GM18507 (cell line): ENCODE measurements around the gene NACC2.

Experiments
- DNase-seq: peaks from one replicate; pipeline ENCODE4 v3.0.0; 2011; ENCODE audit warnings: low read depth; ENCODE audit not compliant: insufficient read length; ENCODE audit errors: extremely low spot score
- FAIRE-seq: peaks from 2 replicates; lab custom pipeline; 2011; peaks lifted over from hg19 to GRCh38; lab: Jason Lieb, UNC

Gene NACC2

DNA sequence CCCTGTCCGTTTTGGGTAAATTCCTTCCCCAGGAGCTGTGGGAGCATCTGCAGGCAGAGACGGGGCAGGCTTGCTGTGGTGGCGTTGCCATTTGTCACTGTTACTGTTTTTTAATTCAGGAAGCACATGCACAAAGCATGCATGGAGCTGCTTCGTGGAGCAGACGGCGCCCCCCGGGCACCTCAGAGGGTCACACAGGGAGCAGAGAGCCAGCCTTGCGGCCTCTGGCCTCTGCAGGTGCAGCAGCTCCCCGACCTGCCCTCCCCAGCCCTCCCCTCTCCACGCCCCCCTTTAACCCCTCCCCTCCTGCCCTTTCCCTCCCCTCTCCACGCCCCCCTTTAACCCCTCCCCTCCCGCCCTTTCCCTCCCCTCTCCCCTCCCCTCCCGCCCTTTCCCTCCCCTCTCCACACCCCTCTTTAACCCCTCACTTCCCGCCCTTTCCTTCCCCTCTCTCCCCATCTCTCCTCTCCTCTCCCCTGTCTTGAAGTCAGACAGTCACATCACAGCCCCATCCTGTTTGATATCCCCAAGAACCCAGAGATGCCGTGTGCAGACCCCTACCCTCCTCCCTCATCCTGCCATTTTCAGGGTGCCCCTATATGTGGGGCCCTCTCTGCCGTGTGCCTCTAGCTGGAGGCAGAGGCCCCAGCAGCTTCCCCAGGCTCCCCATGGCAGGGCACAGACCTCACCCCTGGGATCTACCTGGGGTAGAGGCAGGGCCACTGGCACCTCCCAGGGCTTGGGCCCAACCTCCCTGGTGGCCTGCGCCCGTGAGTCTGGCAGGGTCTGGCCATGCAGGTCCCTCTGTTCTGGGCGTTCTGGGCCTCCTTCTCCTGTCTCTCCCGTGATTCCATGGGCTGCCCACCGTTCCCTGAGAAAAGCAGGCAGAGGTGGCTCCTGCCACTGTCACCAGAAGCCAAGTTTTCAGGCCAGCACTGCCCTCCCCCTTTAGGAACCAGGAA lies 104.3 kb downstream of the NACC2 start:
- peak; percentile 12 for FAIRE-seq
- no peak for DNase-seq

DNA sequence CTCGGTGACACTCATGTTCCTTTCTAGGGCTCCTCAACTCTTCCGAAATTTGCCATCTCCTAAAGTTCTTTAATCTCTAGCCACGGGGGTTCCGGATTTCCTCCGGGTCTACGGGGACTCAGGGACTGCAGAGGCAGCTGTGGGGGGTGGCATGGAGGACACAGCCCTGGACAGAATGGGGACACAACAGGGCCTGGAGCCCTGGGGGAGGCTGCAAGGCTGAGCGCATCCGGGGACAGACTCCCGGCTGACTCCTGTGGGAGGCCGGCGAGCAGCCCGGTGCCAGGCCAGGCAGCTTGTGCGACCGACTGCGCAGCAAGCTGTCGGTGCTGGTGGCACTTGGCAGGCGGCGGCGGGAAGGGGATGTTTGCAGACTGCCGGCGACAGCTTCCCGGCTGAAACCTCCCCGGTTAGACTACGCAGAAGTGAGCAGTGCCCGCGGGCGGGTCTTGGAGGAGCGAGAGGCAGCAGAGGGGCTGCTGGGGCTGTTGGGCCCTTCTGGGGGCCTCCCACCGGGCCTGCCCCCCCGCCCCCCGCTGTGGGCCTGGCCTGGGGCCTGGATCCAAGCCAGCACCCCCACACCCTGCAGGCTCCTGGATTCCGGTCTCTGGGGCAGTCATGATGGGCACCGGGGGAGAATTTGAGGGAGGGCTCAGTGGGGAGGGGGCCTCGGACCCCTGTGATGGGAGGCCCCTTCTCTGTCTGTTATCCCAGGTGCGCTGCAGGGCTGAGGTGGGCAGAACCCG lies 105.2 kb downstream of the NACC2 start:
- no peak for DNase-seq
- FAIRE-seq = no peak

DNA sequence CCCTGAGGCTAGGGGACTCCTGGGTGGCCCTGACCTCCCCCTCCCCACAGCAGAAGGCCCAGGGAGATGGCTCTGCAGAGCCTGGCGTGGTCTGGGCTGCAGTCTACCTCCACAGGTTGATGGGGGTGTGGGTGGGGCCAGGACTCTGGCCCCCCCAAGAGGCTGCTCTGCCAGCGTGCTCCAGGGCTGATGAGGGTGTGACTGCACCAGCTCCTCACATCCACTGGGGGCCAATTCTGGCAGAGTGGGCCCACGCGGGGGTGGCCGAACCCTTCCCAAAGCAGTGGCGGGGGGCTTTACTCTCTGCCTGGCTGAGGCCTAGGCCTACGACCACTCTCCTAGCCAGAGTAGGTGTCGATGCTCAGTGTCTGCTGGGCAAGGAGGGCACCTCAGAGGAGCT lies 105.9 kb downstream of the NACC2 start:
- FAIRE-seq (no peak), DNase-seq (no peak)

DNA sequence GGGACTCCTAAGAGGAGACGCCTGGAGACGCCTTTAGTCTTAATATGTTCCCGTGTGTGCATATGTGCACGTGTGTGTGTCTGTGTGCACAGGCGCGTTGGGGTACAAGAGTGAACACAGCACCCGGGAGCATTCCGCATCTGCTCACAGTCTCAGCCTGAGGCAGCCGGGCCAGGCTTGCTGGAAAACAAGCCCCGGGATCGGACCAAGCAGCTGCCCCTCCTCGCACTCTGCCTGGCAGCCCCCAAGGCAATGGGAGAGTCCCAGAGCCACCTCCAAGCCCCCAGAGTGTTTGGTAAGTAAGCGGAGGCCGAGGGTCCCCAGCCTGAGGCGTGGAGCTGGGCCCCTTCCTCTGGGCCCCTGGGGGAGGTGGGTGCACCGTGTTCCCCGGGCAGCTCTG lies 106.6 kb downstream of the NACC2 start:
- DNase-seq (no peak), FAIRE-seq (no peak)

DNA sequence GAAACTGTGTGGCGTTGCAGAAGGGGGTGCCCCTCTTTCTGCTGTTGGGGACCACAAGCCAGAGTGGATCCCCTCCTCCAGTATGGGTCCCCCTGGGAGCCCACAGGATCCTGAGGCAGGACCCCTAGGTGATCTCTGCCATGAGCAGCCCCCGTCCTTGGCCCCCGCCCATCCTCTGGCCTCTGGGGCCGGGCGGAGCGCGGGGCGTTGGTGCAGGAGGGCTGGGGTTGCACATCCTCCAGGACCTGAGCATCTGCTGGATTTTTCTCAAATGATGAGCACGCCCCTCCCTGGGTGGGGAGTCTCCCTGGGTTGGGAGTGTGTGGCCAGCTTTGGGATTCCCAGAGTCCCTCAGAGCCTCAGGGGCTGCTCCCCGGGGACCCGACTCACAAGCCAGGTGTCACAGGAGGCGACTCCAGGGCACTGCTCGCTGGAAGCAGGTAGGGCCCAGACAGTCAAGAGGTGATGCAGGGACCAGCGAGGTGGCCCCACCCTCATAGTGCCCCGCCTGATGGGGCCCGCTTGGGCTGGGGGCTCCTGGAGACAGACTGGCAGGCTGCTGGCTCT lies 107.2 kb downstream of the NACC2 start:
- no peak for FAIRE-seq

DNA sequence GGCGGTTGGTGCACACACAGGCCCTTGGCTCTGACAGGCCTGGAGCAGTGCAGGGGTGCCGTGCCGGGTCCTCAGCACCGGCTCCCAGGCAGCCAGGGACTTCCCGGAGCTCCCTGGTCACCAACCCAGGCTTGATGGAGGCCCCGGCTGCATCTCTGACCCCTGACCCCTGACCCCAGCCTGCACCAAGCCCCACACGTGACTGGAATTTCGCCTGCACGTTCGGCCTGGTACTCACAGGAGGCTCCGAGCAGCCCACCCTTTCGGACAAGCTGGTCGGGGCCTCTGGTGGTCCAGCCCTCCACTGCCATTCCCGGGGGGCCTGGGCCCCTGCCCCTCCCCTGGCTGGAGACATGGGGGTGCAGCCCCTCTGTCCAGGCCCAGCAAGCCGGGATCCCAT lies 108.5 kb downstream of the NACC2 start:
- FAIRE-seq = no peak
- no peak for DNase-seq

More for the DNA sequence above, 107.2 kb downstream of the NACC2 start:
- no peak for DNase-seq

DNA sequence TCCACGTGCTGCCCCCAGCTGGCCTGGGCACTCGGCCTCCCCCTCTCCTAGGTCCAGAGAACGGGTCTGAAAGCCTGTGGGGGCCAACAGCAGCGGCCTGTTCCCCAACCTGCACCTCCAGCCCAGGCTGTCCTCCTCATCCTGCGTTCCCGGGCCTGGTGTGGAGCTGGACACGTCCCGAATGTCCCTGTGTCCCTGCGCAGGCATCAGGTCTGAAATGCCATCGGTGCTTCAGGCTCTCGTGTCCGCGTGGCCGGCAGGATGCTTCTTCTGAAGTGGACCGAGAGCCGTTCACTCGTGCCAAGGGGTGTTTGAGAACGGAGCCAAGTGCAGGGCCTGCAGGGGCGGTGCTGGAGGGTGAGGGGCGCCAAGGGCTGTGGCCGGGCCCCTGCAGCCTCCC lies 109.2 kb downstream of the NACC2 start:
- FAIRE-seq = no peak

DNA sequence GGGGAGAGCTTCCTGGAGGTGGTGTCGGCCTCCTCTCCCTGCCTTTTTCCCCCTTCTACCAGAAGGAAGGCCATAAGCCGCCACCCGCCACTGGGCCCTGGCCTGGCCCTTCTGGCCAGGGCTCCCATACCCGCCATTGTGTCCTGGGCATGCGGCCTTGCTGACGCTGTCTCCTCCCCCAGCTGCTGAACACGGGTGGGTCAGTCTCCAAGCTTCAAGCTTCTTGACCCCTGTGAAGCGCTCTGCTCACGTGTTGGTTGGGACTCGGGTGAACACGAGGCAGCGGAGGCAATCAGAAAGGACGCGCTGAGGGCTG lies 109.7 kb downstream of the NACC2 start:
- FAIRE-seq (no peak), DNase-seq (no peak)

More for the DNA sequence above, 109.2 kb downstream of the NACC2 start:
- DNase-seq = no peak

DNA sequence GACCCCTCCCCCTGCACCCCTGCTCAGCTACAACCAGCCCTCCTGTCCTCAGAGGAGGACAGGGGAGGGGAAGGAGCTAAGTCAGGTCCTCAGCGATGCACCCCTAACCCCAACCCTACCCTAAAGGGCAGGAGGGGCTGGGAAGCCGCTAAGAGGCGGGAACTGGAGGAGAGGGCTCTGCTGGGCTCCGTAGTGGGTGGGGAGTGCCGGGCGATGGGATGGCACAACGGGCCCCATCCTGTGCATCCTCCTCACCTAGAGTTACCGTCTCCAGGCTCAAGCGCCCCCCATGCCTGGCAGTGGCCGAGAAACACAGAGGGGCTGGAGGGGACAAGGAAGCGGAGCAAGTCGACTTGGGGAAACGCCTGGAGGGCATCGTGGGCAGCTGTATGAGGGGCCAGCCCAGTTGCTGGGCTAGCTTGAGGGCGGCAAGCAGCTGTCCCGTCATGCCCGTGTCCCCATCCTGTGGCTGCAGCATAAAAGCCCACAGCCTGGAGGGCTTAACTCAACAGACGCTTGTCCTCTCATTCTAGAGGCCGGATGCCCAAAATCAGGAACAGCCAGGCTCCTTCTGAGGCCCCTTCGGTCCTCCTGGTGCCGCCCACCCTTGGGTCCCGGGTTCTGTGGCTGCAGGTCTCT lies 110.9 kb downstream of the NACC2 start:
- DNase-seq (no peak), FAIRE-seq (no peak)

DNA sequence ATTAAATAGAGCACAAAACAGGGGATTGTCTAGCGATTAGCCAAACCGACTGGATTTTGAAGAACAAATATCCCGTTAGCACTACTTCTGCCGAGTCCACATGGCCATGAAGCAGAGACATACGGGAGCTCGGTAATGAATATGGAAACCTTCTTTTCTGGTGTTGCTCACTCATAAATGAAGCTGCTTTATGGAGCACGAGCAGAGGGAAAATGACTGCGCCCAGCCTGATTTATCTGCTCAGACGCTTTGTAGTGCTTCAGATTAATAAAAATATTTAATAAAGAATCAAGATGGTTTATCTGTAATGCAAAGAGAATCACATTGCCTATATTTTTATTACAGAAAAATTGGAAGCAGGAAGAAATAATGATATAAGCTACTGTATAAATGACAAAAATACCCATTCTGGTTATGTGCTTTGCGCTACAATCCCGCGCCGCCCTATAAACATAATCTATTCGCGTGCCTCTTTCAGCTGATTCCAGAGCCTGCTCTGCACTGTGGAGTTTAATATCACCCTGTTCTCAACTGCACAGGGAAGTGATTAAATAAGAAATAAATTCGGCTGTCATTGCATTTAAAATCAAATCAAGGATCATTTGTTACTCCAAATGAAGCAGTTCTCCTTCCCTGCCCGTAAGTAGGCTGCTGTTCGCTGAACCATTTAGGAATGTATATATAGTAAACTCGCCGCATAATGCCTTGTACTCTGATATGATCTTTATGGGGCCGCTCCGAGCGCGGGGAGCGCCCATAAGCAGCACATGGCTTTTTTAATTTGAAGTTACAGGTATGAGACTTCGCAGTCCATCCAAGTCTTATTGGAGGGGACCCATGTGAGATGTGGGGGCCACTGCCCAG lies 111.6 kb downstream of the NACC2 start:
- no peak for DNase-seq
- FAIRE-seq = no peak

DNA sequence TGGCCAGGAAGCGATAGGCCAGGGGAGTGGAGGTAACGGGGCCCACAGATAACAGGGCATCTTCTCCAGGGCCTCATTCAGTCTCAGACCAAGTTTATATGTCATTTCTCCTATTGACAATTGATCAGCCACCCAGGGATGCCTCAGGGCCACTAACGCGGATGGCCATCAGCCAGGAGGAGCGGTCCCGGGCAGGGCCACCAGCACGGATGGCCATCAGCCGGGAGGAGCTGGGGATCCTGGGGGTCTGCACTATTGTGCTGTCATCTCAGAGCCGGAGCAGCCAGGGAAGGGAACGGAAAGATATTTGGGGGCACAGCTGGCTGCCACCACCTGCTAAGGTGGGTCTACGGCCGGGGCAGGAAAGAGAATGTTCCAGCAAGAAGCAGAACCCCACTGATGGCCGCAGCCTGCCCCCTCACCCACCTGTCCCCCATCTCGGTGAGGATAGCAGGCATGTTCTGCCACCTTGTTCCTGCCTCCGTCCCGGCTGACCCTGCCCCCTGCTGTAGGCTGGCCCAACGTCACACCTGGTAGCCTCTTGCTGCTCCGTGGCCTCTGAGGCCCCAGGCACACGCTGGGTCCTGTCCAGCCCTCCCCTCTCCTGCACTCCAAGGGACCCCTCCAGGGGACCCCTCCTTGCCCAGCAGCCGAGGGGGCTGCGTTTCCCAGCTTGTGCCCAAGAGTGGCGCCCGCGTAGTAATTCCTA lies 112.4 kb downstream of the NACC2 start:
- FAIRE-seq = no peak
- DNase-seq = no peak

DNA sequence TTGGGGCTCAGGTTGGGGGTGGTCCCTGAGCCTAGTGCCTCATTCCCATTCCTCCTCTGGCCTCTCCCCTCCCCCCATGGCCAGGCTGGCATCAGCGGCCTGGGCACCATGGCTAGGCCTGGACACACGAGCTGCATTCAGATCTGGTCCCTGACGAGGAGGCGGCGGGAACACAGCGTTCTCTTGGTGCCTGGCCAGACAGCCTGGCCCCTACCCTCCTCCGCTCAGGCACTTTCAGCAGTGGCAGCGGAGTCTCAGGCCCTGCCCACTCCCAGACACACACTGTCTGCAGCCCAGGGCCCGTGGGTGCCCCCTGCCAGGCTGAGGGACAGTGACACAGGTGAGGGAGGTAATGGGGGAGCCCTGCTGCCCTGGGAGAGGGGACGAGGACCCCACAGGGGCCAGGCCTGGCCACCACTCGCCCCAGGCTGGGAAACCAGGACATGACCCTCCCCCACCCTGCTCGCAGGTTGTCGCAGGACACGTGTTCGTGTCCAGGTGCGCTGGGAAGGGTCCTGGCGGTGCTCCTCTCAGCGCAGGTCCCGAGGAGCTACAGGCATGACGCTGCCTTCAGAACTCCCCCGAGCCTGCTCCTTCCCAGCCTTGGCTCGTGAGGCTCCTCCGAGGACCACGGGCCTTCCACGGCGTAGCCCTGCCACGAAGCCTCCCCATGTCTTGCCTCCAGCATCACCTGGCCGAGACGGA lies 114.0 kb downstream of the NACC2 start:
- DNase-seq (no peak), FAIRE-seq (no peak)

DNA sequence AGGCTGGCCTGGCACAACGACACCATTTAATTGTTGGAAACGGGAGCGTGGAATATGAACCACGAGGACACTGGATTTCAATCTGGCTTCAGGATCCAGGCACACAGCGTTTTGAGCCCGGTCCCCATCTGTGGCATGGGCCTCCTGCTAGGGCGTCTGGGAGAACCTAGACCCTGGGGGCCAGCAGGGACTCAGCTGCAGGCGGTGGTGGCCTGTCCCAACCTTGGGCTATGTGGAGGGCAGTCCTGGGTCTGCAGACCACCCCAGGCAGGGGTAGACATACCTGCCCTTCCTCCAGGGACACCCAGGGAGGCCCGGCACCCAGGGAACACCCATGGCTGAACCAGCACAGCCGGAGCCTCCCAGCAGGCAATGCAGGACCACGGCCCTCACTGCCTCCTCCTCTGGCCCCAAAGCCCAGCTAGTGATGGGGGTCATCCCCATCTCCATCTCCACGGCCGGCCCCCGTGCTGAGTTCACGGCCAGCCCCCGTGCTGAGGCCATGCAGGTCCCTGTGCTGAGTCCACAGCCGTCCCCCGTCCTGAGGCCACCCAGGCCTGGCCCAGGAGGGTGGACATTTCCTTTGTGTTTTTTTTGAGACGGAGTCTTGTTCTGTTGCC lies 115.4 kb downstream of the NACC2 start:
- DNase-seq = no peak
- FAIRE-seq = no peak

DNA sequence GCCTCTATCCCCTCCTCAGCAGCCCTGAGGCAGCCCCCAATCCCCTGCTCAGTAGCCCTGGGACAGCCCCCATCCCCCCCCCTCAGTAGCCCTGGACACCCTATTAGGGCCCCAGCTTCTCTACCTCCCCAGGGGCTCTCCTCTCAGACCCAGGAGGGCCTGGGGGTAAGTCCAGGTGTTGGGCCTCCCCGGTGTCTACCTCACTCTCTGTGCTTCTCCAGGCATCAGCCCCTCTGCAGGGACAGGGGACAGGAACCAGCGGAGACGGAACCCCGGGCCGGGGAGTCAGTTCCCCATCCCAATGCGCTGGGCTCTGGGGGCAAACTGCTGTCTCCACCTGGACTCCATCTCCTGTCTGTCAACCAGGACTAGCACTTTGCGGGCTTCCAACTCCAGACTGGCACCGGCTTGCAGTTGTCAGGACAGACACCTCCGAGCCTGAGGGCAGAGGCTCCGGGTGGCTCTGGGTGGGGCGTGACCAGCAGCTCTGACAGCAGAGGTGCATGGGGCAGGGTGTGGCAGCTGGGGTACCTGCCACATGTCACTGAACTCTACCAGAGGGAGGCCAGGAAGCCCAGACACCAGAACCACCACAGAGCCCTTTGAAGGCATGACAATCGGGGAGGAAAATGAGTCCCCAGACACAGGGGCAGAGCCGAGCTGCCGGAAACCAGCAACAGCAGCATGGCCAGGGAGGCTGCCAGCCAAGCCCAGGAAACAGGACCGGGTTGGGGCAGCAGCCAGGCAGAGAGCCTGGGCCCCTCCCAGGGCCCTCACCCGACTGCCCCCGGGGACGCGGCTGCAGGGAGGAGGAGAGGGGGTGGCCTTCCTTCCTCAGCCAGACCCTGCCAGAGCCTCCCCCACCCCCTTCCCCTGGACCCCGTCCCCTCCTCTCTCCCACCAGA lies 116.2 kb downstream of the NACC2 start:
- FAIRE-seq (no peak), DNase-seq (no peak)

DNA sequence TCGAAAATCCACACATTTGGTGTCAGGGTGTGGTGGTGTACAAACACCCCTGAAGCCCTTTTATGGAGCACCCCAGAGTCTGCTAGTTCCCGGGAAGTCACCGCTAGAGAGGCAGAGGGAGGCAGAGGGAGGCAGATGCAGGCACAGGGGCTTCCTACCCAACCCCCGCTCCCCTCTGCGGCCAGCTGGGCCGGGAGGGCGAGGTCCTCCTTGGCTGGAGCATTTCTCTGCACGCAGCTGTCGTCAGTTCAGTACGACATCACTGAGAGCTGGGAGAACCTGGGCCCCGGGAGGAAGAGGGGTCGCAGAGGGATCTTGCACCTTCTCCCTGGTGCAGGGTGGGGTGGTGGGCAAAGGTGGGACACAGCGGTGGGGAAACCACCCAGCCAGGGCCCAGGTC lies 118.1 kb downstream of the NACC2 start:
- FAIRE-seq (no peak), DNase-seq (no peak)

DNA sequence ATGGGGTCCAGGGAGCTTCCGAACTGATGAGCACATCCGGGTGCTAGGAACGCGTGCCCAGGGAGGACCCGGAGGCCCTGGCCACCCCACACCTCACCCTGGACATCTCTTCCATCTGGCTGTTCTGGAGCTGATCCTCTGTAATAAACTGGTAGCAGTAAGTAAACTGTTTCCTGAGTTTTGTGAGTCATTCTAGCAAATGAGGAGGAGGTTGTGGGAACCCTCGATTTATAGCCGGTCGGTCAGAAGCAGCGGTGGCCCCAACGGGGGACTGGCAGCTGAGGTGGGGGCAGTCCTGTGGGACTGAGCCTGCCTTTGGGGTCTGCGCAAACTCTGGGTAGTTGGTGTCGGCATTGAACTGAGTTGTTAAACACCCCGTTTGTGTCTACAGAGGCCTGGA lies 118.6 kb downstream of the NACC2 start:
- FAIRE-seq (no peak), DNase-seq (no peak)

DNA sequence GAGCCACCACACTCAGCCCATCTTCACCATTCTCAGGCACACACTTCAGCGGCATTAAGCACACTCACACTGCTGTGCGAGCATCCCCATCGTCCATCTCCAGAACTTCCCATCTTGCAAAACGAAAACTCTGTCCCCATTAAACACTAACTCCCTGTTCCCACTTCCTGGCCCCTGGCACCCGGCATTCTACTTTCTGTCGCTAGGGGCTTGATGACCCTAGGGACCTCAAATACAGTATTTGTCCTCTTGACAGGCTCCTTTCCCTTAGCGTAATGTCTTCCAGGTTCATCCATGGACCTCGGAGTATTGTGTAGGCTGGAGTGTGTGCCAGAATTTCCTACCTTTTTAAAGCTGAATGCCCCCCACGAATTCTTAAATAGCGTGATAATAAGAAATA lies 119.3 kb downstream of the NACC2 start:
- DNase-seq = no peak
- no peak for FAIRE-seq
